ENCODE measurements around the gene PTPN5.

DNA sequence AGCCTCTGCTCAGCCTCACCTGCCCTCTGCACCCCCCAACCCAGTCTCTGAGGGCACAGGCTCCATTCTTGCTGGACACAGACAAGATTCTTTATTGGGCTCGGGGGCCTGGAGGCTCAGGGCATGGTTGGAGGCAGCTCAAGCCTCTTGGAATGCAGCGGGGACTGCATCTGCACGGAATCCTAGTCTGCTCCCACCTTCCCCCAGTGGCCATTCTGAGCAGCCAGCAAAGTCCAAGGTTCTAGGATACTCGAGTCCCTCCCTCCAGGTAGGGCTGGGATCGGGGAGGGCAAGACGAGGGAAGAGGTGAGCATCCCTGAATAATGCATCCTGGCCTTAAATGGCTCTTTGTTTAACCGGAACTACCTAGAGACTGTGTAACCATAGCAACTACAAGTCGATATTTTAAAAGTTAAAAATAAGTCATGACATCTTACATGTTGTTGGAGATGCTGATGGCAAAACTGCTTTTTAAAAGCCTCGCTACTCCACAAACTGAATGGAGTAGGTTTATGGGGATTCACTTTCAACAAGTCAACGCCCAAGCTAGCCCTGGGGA, 54.9 kb downstream of the PTPN5 start:
- TF ChIP-seq, protein P1, sequence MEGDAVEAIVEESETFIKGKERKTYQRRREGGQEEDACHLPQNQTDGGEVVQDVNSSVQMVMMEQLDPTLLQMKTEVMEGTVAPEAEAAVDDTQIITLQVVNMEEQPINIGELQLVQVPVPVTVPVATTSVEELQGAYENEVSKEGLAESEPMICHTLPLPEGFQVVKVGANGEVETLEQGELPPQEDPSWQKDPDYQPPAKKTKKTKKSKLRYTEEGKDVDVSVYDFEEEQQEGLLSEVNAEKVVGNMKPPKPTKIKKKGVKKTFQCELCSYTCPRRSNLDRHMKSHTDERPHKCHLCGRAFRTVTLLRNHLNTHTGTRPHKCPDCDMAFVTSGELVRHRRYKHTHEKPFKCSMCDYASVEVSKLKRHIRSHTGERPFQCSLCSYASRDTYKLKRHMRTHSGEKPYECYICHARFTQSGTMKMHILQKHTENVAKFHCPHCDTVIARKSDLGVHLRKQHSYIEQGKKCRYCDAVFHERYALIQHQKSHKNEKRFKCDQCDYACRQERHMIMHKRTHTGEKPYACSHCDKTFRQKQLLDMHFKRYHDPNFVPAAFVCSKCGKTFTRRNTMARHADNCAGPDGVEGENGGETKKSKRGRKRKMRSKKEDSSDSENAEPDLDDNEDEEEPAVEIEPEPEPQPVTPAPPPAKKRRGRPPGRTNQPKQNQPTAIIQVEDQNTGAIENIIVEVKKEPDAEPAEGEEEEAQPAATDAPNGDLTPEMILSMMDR (IDR thresholded peaks at IDR 0.05), result no peak
- no peak for TF ChIP-seq POLR2AphosphoS5 (IDR thresholded peaks at IDR 0.05; ENCODE audit: low read depth, low read length)
